Smooth muscle cell (in vitro differentiated cells): ENCODE measurements around the gene FBXO24. TPM values are rescaled to one million over a fixed set of nuclear protein-coding genes. Genes with fewer than 3 reads are reported as not detected.

Experiments
- DNase-seq: peaks from one replicate; lab custom pipeline; 2025; ENCODE audit not compliant: unreplicated experiment; lab: John Stamatoyannopoulos, UW
- H2AFZ ChIP-seq: fragments of 200-600 bp; sonication (generic); 2 replicates; pipeline ENCODE4 v1.6.0; 2016; ENCODE audit warnings: antibody characterized with exemption, low read depth, mild to moderate bottlenecking
- H3F3A ChIP-seq: fragments of 200-600 bp; sonication (generic); 2 replicates; pipeline ENCODE4 v1.6.0; 2017; ENCODE audit warnings: antibody characterized with exemption, low read depth
- H3K27ac ChIP-seq: fragments of 200-600 bp; sonication (generic); 2 replicates; pipeline ENCODE4 v1.5.1; 2016; ENCODE audit warnings: low read depth, mild to moderate bottlenecking
- H3K27me3 ChIP-seq: fragments of 200-600 bp; sonication (generic); 2 replicates; pipeline ENCODE4 v1.6.1; 2016; ENCODE audit warnings: low read depth, mild to moderate bottlenecking
- H3K36me3 ChIP-seq: fragments of 200-600 bp; sonication (generic); 2 replicates; pipeline ENCODE4 v1.5.1; 2016; ENCODE audit warnings: low read depth
- H3K4me1 ChIP-seq: fragments of 200-600 bp; sonication (generic); 2 replicates; pipeline ENCODE4 v1.5.1; 2016; ENCODE audit warnings: low read depth
- H3K4me2 ChIP-seq: fragments of 200-600 bp; sonication (generic); 2 replicates; pipeline ENCODE4 v1.6.0; 2016; ENCODE audit warnings: mild to moderate bottlenecking
- H3K4me3 ChIP-seq: fragments of 200-600 bp; sonication (generic); 2 replicates; pipeline ENCODE4 v1.5.1; 2016; ENCODE audit warnings: mild to moderate bottlenecking
- H3K79me2 ChIP-seq: fragments of 200-600 bp; sonication (generic); 2 replicates; pipeline ENCODE4 v1.6.0; 2016; ENCODE audit warnings: low read depth, mild to moderate bottlenecking
- H3K9ac ChIP-seq: fragments of 200-600 bp; sonication (generic); 2 replicates; pipeline ENCODE4 v1.6.0; 2016; ENCODE audit warnings: low read depth
- H3K9me3 ChIP-seq: fragments of 200-600 bp; sonication (generic); replicated peaks from 2 replicates; pipeline ENCODE4 v1.5.1; 2016; ENCODE audit warnings: low read depth
- H4K20me1 ChIP-seq: fragments of 200-600 bp; sonication (generic); 2 replicates; pipeline ENCODE4 v1.6.0; 2016; ENCODE audit warnings: low read depth
- CTCF ChIP-seq: fragments of 200-600 bp; sonication (generic); IDR thresholded peaks from 2 replicates; pipeline ENCODE4 v1.5.1; 2017; ENCODE audit warnings: borderline replicate concordance, mild to moderate bottlenecking, antibody characterized with exemption; ENCODE audit not compliant: insufficient read depth, poor library complexity, severe bottlenecking
- WGBS: methylation state at CpG from one replicate; pipeline ENCODE4 v1.1.7; 2016; ENCODE audit warnings: low lambda C conversion rate; 5-methylcytosine and 5-hydroxymethylcytosine counted together
- polyA plus RNA-seq: library from polyadenylated mRNA; unstranded; fragments of >200 nt; fragmentation: Nextera tagmentation; extraction: Ambion mirVana; gene quantifications from 2 replicates; pipeline ENCODE4 v1.2.1, GENCODE V29; 2016
- total RNA-seq: library from RNA; depleted of rRNA; stranded (reverse); fragments of >200 nt; gene quantifications from 2 replicates; pipeline ENCODE4 v1.2.3, GENCODE V29; 2014

The FBXO24 gene
- total and polyA plus RNA-seq, 2 experiments from 2014 or later, result 0.22 to 0.61 TPM

GRCh38 chr7:100566018-100566531 lies 20.1 kb upstream of the FBXO24 start:
- Histone ChIP-seq H4K20me1 (no peaks in the 10 kb centered on the region), H3F3A (no peaks in the 10 kb centered on the region), H3K27ac (no peak overlapping the region), H3K9me3 (no peaks in the 10 kb centered on the region), H3K4me3 (no peak overlapping the region), H3K9ac (no peak overlapping the region), H3K4me2 (no peak overlapping the region), H3K4me1 (peaks cover 11% of the 10 kb centered on the region), H3K79me2 (no peaks in the 10 kb centered on the region), H2AFZ (no peak overlapping the region), H3K27me3 (peaks cover 3% of the 10 kb centered on the region), H3K36me3 (no peaks in the 10 kb centered on the region)
- DNase-seq, result no peak
- 90% methylated on average over 6 of the region's 6 CpGs for WGBS
- TF ChIP-seq CTCF, result no peak

GRCh38 chr7:100567031-100567730 lies 18.9 kb upstream of the FBXO24 start:
- DNase-seq, result no peak
- Histone ChIP-seq H3K27ac (no peak overlapping the region), H3K4me3 (no peak overlapping the region), H3K4me1 (peaks cover 11% of the 10 kb centered on the region), H3K27me3 (peaks cover 7% of the 10 kb centered on the region), H3K79me2 (no peaks in the 10 kb centered on the region), H2AFZ (no peak overlapping the region), H3K9me3 (no peaks in the 10 kb centered on the region), H3F3A (no peaks in the 10 kb centered on the region), H3K9ac (no peak overlapping the region), H4K20me1 (no peaks in the 10 kb centered on the region), H3K4me2 (no peak overlapping the region), H3K36me3 (no peaks in the 10 kb centered on the region)
- no peak for TF ChIP-seq CTCF
- WGBS, result 86% methylated on average over 12 of the region's 12 CpGs

- H2AFZ ChIP-seq, result no peak overlapping the region
- no peak for TF ChIP-seq CTCF
These were observed 18.4 kb upstream of the FBXO24 start for GRCh38 chr7:100567751-100568175.

More at GRCh38 chr7:100567751-100568175, 18.4 kb upstream of the FBXO24 start:
- H3K9ac ChIP-seq, result no peak overlapping the region
- no peaks in the 10 kb centered on the region for H3K9me3 ChIP-seq
- H3K4me1 ChIP-seq, result peaks cover 11% of the 10 kb centered on the region
- H3K27me3 ChIP-seq, result peaks cover 7% of the 10 kb centered on the region
- no peak overlapping the region for H3K4me2 ChIP-seq
- WGBS, result 83% methylated on average over 3 of the region's 3 CpGs
- H3K27ac ChIP-seq, result no peak overlapping the region
- no peaks in the 10 kb centered on the region for H4K20me1 ChIP-seq
- no peak overlapping the region for H3K4me3 ChIP-seq
- no peaks in the 10 kb centered on the region for H3K36me3 ChIP-seq
- no peaks in the 10 kb centered on the region for H3K79me2 ChIP-seq
- no peaks in the 10 kb centered on the region for H3F3A ChIP-seq
- DNase-seq, result no peak
